PC-3 (cell line): Measurements from ENCODE around the gene SP3. TPM values are rescaled to one million over a fixed set of nuclear protein-coding genes. Genes with fewer than 3 reads are reported as not detected.
A peak's percentile ranks its signal among the peaks of the same experiment; 100 is the strongest.

Source experiments
- ATAC-seq: fragments of 200-7000 bp; cut with Tn5 transposase; 2 replicates; pipeline ENCODE4 v1.9.1; 2020; ENCODE audit warnings: mild to moderate bottlenecking, moderate library complexity
- BruUV-seq: library from RNA; stranded (reverse); fragments of 400-500 nt; replicated peaks from 2 replicates; lab custom pipeline; 2021; lab: Mats Ljungman, UMichigan
- CTCF ChIA-PET: fragments of 300-600 bp; sonication (Branson Sonifier 250); formaldehyde crosslinking; loops from one replicate; lab custom pipeline; 2022; ENCODE audit warnings: antibody characterized with exemption; lab: Charles Lee
- POLR2A ChIA-PET: fragments of 300-600 bp; sonication (Branson Sonifier 250); formaldehyde crosslinking; loops from one replicate; lab custom pipeline; 2022; ENCODE audit warnings: antibody characterized with exemption; ENCODE audit not compliant: unreplicated experiment; lab: Charles Lee
- DNase-seq: peaks from one replicate; pipeline ENCODE4 v3.0.0-alpha.2; 2015
- H2AFZ ChIP-seq: fragments of 300-600 bp; sonication (generic); 2 replicates; pipeline ENCODE4 v1.6.0; 2016; ENCODE audit warnings: antibody characterized with exemption, low read length
- H3F3A ChIP-seq: fragments of 300-600 bp; sonication (generic); one replicate; pipeline ENCODE4 v1.6.0; 2017; ENCODE audit warnings: antibody characterized with exemption, low read length, control low read depth, mild to moderate bottlenecking; ENCODE audit not compliant: unreplicated experiment
- H3K27ac ChIP-seq: fragments of 300-600 bp; sonication (generic); 2 replicates; pipeline ENCODE4 v1.5.1; 2016; ENCODE audit warnings: mild to moderate bottlenecking, low read length
- H3K27me3 ChIP-seq: fragments of 300-600 bp; sonication (generic); 2 replicates; pipeline ENCODE4 v1.6.1; 2016; ENCODE audit warnings: low read length, mixed read lengths
- H3K36me3 ChIP-seq: fragments of 300-600 bp; sonication (generic); 2 replicates; pipeline ENCODE4 v1.6.1; 2016; ENCODE audit warnings: low read depth, mixed run types, low read length, mixed read lengths
- H3K4me1 ChIP-seq: fragments of 300-600 bp; sonication (generic); 2 replicates; pipeline ENCODE4 v1.5.1; 2016; ENCODE audit warnings: low read length; ENCODE audit not compliant: insufficient read depth
- H3K4me2 ChIP-seq: fragments of 300-600 bp; sonication (generic); 2 replicates; pipeline ENCODE4 v1.6.0; 2016; ENCODE audit warnings: low read length
- H3K4me3 ChIP-seq: fragments of 300-600 bp; sonication (generic); 2 replicates; pipeline ENCODE4 v1.5.1; 2016; ENCODE audit warnings: mild to moderate bottlenecking, low read length, mixed read lengths
- H3K79me2 ChIP-seq: fragments of 300-600 bp; sonication (generic); 2 replicates; pipeline ENCODE4 v1.6.1; 2017; ENCODE audit warnings: low read length, mixed read lengths
- H3K9ac ChIP-seq: fragments of 300-600 bp; sonication (generic); 2 replicates; pipeline ENCODE4 v1.6.0; 2016; ENCODE audit warnings: mild to moderate bottlenecking, low read length
- H3K9me2 ChIP-seq: fragments of 300-600 bp; sonication (generic); replicated peaks from 2 replicates; pipeline ENCODE4 v1.6.1; 2016; ENCODE audit warnings: mixed run types, low read length, mixed read lengths
- H3K9me3 ChIP-seq: fragments of 300-600 bp; sonication (generic); 2 replicates; pipeline ENCODE4 v1.6.1; 2016; ENCODE audit warnings: low read length, mixed read lengths
- H4K20me1 ChIP-seq: fragments of 300-600 bp; sonication (generic); 2 replicates; pipeline ENCODE4 v1.6.1; 2016; ENCODE audit warnings: low read length, mixed read lengths
- EZH2 ChIP-seq: fragments of 300-600 bp; sonication (generic); IDR thresholded peaks from one replicate; pipeline ENCODE4 v1.6.1; 2017; ENCODE audit warnings: antibody characterized with exemption, mild to moderate bottlenecking, low read length; ENCODE audit not compliant: unreplicated experiment
- EZH2phosphoT487 ChIP-seq: fragments of 300-600 bp; sonication (generic); IDR thresholded peaks from 2 replicates; pipeline ENCODE4 v1.6.1; 2018; ENCODE audit warnings: mild to moderate bottlenecking, antibody characterized with exemption, low read length, borderline replicate concordance
- intact Hi-C: fragments of 100-400 bp; cut with micrococcal nuclease; formaldehyde crosslinking; loops from 2 replicates; pipeline ENCODE4 v1.9.0; 2023
- total RNA-seq: library from RNA; depleted of rRNA; stranded (reverse); fragments of >200 nt; gene quantifications from 2 replicates; pipeline ENCODE4 v1.2.3, GENCODE V29; 2014
- TF ChIP-seq, protein P1 (sequence below): fragments of 300-600 bp; sonication (generic); conservative IDR thresholded peaks from 2 replicates; pipeline ENCODE4 v1.5.1; 2017; ENCODE audit warnings: antibody characterized with exemption, low read depth, mild to moderate bottlenecking, low read length

Gene SP3
- total RNA-seq, 1 experiment from 2014 or later: 117 TPM

DNA sequence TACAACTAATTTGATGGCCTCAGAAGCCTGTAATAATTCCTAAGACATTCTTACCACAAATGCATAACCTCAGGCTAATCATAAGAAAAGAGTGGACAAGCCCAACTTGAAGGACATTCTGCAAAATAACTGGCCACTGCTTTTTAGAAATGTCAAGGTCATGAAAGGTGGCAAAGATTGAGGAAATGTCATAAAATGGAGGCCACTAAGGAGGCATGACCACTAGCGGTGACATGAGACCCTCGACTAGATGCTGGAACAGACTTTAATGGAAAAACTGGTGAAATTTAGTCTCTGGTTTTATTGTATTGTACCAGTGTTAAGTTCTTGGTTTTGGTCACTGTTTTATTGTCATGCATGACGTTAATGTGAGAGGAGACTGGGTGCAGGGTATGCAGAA, 78.6 kb downstream of the SP3 start:
- Histone ChIP-seq H3K9ac (no peak overlapping the region), H3K27me3 (no peaks in the 10 kb centered on the region), H3K79me2 (no peaks in the 10 kb centered on the region), H4K20me1 (no peaks in the 10 kb centered on the region), H3F3A (no peaks in the 10 kb centered on the region), H3K9me2 (no peaks in the 10 kb centered on the region), H3K4me3 (no peak overlapping the region), H3K4me2 (no peak overlapping the region), H2AFZ (no peak overlapping the region), H3K9me3 (no peaks in the 10 kb centered on the region), H3K27ac (no peak overlapping the region), H3K4me1 (peaks cover 4% of the 10 kb centered on the region; the same call in 1 of the 2 replicates), H3K36me3 (no peaks in the 10 kb centered on the region)
- no TSS peak for BruUV-seq
- DNase-seq (no peak), ATAC-seq (no peak)
- intact Hi-C loops: loop anchor here (10.0 kb wide), 1 partner anchor 158 kb away; no protein-coding TSS in a partner anchor
- CTCF ChIA-PET: interaction anchor here (0.6 to 0.7 kb wide), 2 partner anchors 29 to 239 kb away, joined by 3 to 7 read pairs; no protein-coding TSS in a partner anchor
- POLR2A ChIA-PET: no interaction called here
- TF ChIP-seq EZH2phosphoT487: no peak
- TF ChIP-seq EZH2: no peak
- TF ChIP-seq, protein P1, sequence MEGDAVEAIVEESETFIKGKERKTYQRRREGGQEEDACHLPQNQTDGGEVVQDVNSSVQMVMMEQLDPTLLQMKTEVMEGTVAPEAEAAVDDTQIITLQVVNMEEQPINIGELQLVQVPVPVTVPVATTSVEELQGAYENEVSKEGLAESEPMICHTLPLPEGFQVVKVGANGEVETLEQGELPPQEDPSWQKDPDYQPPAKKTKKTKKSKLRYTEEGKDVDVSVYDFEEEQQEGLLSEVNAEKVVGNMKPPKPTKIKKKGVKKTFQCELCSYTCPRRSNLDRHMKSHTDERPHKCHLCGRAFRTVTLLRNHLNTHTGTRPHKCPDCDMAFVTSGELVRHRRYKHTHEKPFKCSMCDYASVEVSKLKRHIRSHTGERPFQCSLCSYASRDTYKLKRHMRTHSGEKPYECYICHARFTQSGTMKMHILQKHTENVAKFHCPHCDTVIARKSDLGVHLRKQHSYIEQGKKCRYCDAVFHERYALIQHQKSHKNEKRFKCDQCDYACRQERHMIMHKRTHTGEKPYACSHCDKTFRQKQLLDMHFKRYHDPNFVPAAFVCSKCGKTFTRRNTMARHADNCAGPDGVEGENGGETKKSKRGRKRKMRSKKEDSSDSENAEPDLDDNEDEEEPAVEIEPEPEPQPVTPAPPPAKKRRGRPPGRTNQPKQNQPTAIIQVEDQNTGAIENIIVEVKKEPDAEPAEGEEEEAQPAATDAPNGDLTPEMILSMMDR: no peak

DNA sequence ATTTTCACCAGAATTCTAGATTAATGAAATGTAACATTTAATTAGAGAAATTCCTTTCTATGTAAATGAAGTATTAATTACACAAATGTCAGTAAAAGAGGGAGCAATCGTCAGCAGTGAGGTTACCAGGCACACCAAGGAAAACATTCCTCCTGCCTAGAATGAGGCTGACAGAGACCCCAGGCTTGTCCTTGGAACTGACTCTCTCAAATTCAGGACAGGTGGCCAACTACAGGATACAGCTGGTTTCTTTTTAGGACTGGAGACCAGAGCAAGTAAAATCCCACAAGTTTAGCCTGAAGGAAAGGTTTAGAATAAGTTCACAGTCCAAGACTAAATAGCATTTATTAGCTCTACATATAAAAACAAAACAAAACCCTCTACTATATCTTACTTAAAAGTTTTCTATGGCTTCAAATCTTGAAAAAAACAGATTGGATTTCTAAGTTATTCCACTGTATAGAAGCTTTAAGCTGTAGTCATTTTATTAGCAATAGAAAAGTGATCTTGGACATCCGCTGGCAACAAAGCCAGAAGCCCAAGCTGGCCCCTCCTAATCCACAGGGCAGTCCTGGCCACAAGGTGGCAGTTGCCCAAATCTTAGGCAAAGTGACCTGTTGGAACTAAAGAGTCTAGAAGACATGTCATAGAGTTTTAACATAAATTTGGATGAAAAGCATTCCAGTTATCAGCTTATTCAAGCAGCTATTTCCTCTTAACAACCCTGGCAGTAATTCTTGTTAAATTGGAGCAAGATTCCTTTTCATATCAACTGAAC, 81.0 kb downstream of the SP3 start:
- Histone ChIP-seq H3K4me1 (peaks cover 6% of the 10 kb centered on the region; the same call in 1 of the 2 replicates), H2AFZ (no peak overlapping the region), H3K4me3 (no peak overlapping the region), H3K27ac (no peak overlapping the region), H4K20me1 (no peaks in the 10 kb centered on the region), H3K4me2 (no peak overlapping the region), H3K9me3 (no peaks in the 10 kb centered on the region), H3K27me3 (no peaks in the 10 kb centered on the region), H3K9me2 (no peaks in the 10 kb centered on the region), H3K36me3 (no peaks in the 10 kb centered on the region), H3K9ac (no peak overlapping the region), H3F3A (no peaks in the 10 kb centered on the region), H3K79me2 (no peaks in the 10 kb centered on the region)
- BruUV-seq: no TSS peak
- ChIA-PET CTCF (interaction anchor here (0.5 to 1.2 kb wide), 6 partner anchors 13 to 667 kb away, joined by 3 to 7 read pairs (median 5); no protein-coding TSS in a partner anchor), POLR2A (interaction anchor here (0.5 to 0.6 kb wide), 3 partner anchors 94 to 1757 kb away, joined by 3 to 5 read pairs (median 3); no protein-coding TSS in a partner anchor)
- TF ChIP-seq, protein P1: peak; percentile 83
- no peak for TF ChIP-seq EZH2
- DNase-seq (peak; percentile 78), ATAC-seq (peak; percentile 91)
- intact Hi-C loops: loop anchor here (1.0 to 10.0 kb wide), 5 partner anchors 79 to 461 kb away; no protein-coding TSS in a partner anchor
